Kidney capillary endothelial cell (primary cell): ENCODE measurements around the gene POLR2A.

ENCODE experiments used
- DNase-seq: peaks from one replicate; pipeline ENCODE4 v3.0.0-alpha.2; 2018; ENCODE audit warnings: low spot score

POLR2A gene

GRCh38 chr17:7484067-7484918 is at the start of gene POLR2A:
Gene POLR2A, plus strand, starts transcription at chr17:7484366.
- DNase-seq: peak; percentile 96

- DNase-seq: no peak
These were observed 48.2 kb upstream of the POLR2A start for GRCh38 chr17:7435676-7436555.

- peak; percentile 78 for DNase-seq
These were observed 47.4 kb upstream of the POLR2A start for GRCh38 chr17:7436556-7437368.

- DNase-seq: no peak
These were observed 46.8 kb upstream of the POLR2A start for GRCh38 chr17:7437369-7437863.

GRCh38 chr17:7437950-7438614 is 46.1 kb upstream of the POLR2A start:
- DNase-seq: no peak

- DNase-seq: no peak
These were observed 45.3 kb upstream of the POLR2A start for GRCh38 chr17:7438656-7439460.

- no peak for DNase-seq
These were observed 44.6 kb upstream of the POLR2A start, which contains the start of gene FGF11 for GRCh38 chr17:7439462-7440112. Gene FGF11, plus strand, starts transcription at chr17:7439512. Its CDS starts 109 bp downstream, at chr17:7439621.

GRCh38 chr17:7440113-7440833 is 43.9 kb upstream of the POLR2A start:
- DNase-seq: no peak

- DNase-seq: no peak
These were observed 43.4 kb upstream of the POLR2A start for GRCh38 chr17:7440834-7441195.

- DNase-seq: no peak
These were observed 42.9 kb upstream of the POLR2A start for GRCh38 chr17:7441266-7441665.

- no peak for DNase-seq
These were observed 42.0 kb upstream of the POLR2A start for GRCh38 chr17:7442142-7442541.

- no peak for DNase-seq
These were observed 40.4 kb upstream of the POLR2A start for GRCh38 chr17:7443499-7444485.

- no peak for DNase-seq
These were observed 39.2 kb upstream of the POLR2A start, which contains the start of gene CHRNB1 for GRCh38 chr17:7444682-7445618. Gene CHRNB1, plus strand, starts transcription at chr17:7445061. Its CDS starts 67 bp downstream, at chr17:7445128.

GRCh38 chr17:7445619-7445968 is 38.6 kb upstream of the POLR2A start:
- DNase-seq: no peak

- DNase-seq: no peak
These were observed 35.7 kb upstream of the POLR2A start for GRCh38 chr17:7448461-7448860.

- no peak for DNase-seq
These were observed 24.1 kb upstream of the POLR2A start for GRCh38 chr17:7459961-7460545.
